Gastrocnemius medialis (tissue), 4 donors: ENCODE data around the gene AKR1C3. TPM values are rescaled to one million over a fixed set of nuclear protein-coding genes. Genes with fewer than 3 reads are reported as not detected.

Experiments
- ATAC-seq, 2 donors: fragments of 150-250 bp; one replicate each; pipeline ENCODE4 v1.9.1; 2016
- DNase-seq, 2 donors: peaks; one replicate each; pipeline ENCODE4 v3.0.0-alpha.2; 2019
- H3K27ac ChIP-seq, 4 donors: fragments of 200-600 bp; sonication (generic); 1 replicate in 1 of 4; 2 replicates in 3 of 4; pipeline ENCODE4 v1.5.1; 2016 to 2018; ENCODE audit warnings: mild to moderate bottlenecking in 2 of 4, moderate library complexity in 1 of 4
- H3K27me3 ChIP-seq, 3 donors: fragments of 200-600 bp; sonication (generic) in 2 of 3; 1 replicate in 1 of 3; 2 replicates in 2 of 3; pipeline versions ENCODE4 v1.5.1 to v1.6.0; 2016 to 2019; ENCODE audit warnings: mild to moderate bottlenecking in 1 of 3, moderate library complexity in 1 of 3
- H3K36me3 ChIP-seq, 2 donors: fragments of 200-600 bp; sonication (generic) in 1 of 2; one replicate each; pipeline ENCODE4 v1.5.1; 2017 to 2018
- H3K4me1 ChIP-seq, 2 donors: fragments of 200-600 bp; sonication (generic) in 1 of 2; one replicate each; pipeline ENCODE4 v1.5.1; 2016 to 2017; ENCODE audit warnings: mild to moderate bottlenecking in 2 of 2
- H3K4me3 ChIP-seq, 4 donors: fragments of 200-600 bp; sonication (generic) in 3 of 4; 1 replicate in 1 of 4; 2 replicates in 3 of 4; pipeline ENCODE4 v1.5.1; 2016 to 2019; ENCODE audit warnings: mild to moderate bottlenecking in 2 of 4
- H3K9me3 ChIP-seq, 3 donors: fragments of 200-600 bp; sonication (generic) in 2 of 3; 1 replicate in 1 of 3; 2 replicates in 2 of 3; pipeline ENCODE4 v1.5.1; 2016 to 2019
- POLR2A ChIP-seq, 2 donors: fragments of 450-650 bp; IDR thresholded peaks; one replicate each; pipeline ENCODE4 v1.6.1; 2017; ENCODE audit warnings: antibody characterized with exemption in 2 of 2, mild to moderate bottlenecking in 2 of 2, moderate library complexity in 2 of 2
- in situ Hi-C, 4 donors: fragments of 200-750 bp; cut with MboI; loops; one replicate each; pipeline versions ENCODE4 v1.15.0 to v1.8.0; 2017; ENCODE audit warnings: low sequenced_read_pairs in 4 of 4
- intact Hi-C: fragments of 100-400 bp; cut with DNase I; formaldehyde crosslinking; loops from one replicate; pipeline ENCODE4 v1.15.1; 2023; ENCODE audit warnings: low total_unique reads
- total RNA-seq, 4 donors: library from RNA; depleted of rRNA; stranded (reverse); fragments of >200 nt; gene quantifications; one replicate each; pipeline versions ENCODE4 v1.1.0 to v1.2.3, GENCODE V29; 2016
- TF ChIP-seq, protein P1 (sequence below), 5 experiments: fragments of 450-650 bp in 3 of 5; fragments of 200-600 bp in 2 of 5; sonication (generic) in 2 of 5; IDR thresholded peaks in 4 of 5; conservative IDR thresholded peaks in 1 of 5; 1 replicate in 4 of 5; 2 replicates in 1 of 5; pipeline ENCODE4 v1.5.1; 2016 to 2019; ENCODE audit warnings: antibody characterized with exemption in 5 of 5, mild to moderate bottlenecking in 3 of 5, moderate library complexity in 3 of 5

The AKR1C3 gene
- total RNA-seq, 4 donors from 2014 or later, result 48.3 to 293 (median 197) TPM

DNA sequence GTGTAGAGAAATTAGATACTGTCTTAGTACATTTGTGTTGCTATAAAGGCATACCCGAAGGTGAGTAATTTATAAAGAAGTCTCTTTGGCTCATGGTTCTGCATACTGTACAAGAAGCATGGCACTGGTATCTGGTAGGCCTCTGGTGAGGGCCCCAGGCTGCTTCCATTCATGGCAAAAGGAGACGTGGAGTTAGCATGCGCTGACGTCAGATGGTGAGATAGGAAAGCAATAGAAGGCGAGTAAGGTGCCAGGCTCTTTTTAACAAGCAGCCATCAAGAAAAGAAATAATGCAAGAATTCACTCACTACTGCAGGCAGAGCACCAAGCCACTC, 52.7 kb downstream of the AKR1C3 start:
- Histone ChIP-seq H3K27me3 (no peaks in the 10 kb centered on the region), H3K4me1 (no peaks in the 10 kb centered on the region), H3K9me3 (no peaks in the 10 kb centered on the region), H3K36me3 (no peaks in the 10 kb centered on the region), H3K27ac (no peak overlapping the region), H3K4me3 (no peak overlapping the region)
- TF ChIP-seq POLR2A (IDR thresholded peaks at IDR 0.05), result no peak
- TF ChIP-seq, protein P1, sequence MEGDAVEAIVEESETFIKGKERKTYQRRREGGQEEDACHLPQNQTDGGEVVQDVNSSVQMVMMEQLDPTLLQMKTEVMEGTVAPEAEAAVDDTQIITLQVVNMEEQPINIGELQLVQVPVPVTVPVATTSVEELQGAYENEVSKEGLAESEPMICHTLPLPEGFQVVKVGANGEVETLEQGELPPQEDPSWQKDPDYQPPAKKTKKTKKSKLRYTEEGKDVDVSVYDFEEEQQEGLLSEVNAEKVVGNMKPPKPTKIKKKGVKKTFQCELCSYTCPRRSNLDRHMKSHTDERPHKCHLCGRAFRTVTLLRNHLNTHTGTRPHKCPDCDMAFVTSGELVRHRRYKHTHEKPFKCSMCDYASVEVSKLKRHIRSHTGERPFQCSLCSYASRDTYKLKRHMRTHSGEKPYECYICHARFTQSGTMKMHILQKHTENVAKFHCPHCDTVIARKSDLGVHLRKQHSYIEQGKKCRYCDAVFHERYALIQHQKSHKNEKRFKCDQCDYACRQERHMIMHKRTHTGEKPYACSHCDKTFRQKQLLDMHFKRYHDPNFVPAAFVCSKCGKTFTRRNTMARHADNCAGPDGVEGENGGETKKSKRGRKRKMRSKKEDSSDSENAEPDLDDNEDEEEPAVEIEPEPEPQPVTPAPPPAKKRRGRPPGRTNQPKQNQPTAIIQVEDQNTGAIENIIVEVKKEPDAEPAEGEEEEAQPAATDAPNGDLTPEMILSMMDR (IDR thresholded peaks at IDR 0.05 in 4 of 5, conservative IDR thresholded peaks at IDR 0.05 in 1 of 5), result no peak
- no peak for ATAC-seq
- in situ Hi-C loops, result no loop called here
- DNase-seq, result no peak
- intact Hi-C loops, result no loop called here

DNA sequence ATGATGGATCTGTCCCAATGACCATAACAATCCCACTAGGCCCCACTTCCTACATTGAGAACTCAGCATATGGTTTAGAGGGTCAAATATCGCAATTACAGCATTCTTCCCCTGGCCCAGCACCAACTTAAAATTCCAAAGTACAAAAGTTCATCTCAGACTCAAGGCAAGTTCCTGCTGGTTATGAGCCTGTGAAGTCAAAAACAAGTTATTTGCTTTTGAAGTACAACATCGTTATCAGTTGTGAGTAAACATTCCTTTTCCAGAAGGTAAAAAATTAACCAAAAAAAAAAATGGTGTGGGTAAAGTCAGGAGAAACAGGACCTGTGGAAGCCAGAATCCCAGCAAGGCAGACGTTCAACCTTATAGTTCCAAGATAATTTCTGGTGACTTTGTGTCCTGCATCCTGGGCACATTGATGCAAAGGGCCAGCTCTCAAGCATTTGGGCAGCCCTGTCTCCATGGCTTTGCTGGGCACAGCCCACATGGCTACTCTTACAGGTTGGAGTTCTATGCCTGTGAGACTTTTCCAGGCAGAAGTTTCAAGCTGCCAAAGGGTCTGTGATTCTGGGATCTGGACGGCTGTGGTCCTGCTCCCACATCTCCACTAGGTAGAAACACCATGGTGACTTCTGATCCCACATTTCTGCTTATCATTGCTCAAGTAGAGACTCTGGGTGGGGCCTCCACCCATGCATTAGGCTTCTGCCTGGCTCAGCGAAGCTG, 53.2 kb downstream of the AKR1C3 start:
- no peak overlapping the region for H3K27ac ChIP-seq
- TF ChIP-seq, protein P1 (IDR thresholded peaks at IDR 0.05 in 4 of 5, conservative IDR thresholded peaks at IDR 0.05 in 1 of 5), result no peak
- no peak for TF ChIP-seq POLR2A (IDR thresholded peaks at IDR 0.05)
- DNase-seq (no peak), ATAC-seq (no peak)
- H3K9me3 ChIP-seq, result no peaks in the 10 kb centered on the region
- H3K4me1 ChIP-seq, result no peaks in the 10 kb centered on the region
- H3K27me3 ChIP-seq, result no peaks in the 10 kb centered on the region
- H3K36me3 ChIP-seq, result no peaks in the 10 kb centered on the region
- no peak overlapping the region for H3K4me3 ChIP-seq
- in situ Hi-C loops (no loop called here), intact Hi-C loops (no loop called here)

DNA sequence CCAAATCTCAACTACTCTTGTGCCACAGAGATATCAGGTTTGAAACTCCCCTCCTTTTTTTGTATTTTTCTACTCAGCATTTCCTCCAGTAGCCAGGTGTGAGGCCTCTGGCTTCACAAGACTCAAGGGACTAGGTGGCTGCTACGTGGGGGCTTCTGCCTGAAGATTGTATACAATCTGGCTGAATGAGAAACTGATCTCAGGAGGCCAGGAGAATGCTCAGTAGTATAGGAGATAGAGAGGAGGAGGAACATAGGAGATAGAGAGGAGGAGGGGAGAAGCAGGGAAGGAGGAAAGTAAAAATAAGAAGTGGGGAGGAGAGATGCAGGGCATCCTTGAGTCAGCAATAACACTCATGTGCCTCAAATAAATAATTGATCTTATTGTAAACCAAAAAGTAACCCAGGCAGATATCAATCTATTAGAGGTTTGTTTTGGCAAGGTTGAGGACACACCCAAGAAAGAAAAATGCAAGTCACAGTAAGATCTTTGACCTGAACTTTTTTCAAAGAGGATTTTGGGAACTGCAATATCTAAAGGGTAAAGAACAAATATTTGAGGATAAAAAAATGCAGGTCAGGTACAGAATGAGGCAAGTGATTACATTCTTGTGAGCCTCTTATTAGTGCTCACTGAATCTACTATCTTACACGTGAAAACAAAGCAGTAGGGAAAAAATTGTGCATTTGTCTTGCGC, 53.9 kb downstream of the AKR1C3 start:
- H3K4me3 ChIP-seq, result no peak overlapping the region
- H3K9me3 ChIP-seq, result no peaks in the 10 kb centered on the region
- intact Hi-C loops (no loop called here), in situ Hi-C loops (no loop called here)
- no peak for TF ChIP-seq POLR2A (IDR thresholded peaks at IDR 0.05)
- TF ChIP-seq, protein P1 (IDR thresholded peaks at IDR 0.05 in 4 of 5, conservative IDR thresholded peaks at IDR 0.05 in 1 of 5), result no peak
- DNase-seq, result no peak
- no peaks in the 10 kb centered on the region for H3K4me1 ChIP-seq
- H3K27ac ChIP-seq, result no peak overlapping the region
- no peak for ATAC-seq
- no peaks in the 10 kb centered on the region for H3K36me3 ChIP-seq
- no peaks in the 10 kb centered on the region for H3K27me3 ChIP-seq

DNA sequence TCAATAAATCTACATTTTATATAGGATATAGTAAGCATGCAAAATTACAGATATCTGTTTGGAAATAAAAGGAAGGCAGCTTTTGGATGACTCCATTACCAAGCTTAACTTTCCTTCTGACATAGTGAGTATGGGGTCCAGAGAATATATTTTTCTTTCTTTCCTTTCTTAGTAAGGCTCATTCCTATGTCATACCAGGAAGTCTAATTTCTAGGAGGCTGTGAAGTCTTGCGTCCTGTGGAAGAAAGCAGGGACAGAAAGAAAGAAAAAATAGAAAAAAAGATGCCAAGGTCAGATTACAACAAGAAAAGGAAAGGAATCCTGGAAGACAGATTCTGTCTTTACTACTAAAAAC, 54.4 kb downstream of the AKR1C3 start:
- in situ Hi-C loops, result no loop called here
- H3K4me3 ChIP-seq, result no peak overlapping the region
- H3K4me1 ChIP-seq, result no peaks in the 10 kb centered on the region
- ATAC-seq (no peak), DNase-seq (no peak)
- TF ChIP-seq POLR2A (IDR thresholded peaks at IDR 0.05), result no peak
- TF ChIP-seq, protein P1 (IDR thresholded peaks at IDR 0.05 in 4 of 5, conservative IDR thresholded peaks at IDR 0.05 in 1 of 5), result no peak
- H3K36me3 ChIP-seq, result no peaks in the 10 kb centered on the region
- no peak overlapping the region for H3K27ac ChIP-seq
- H3K9me3 ChIP-seq, result no peaks in the 10 kb centered on the region
- no peaks in the 10 kb centered on the region for H3K27me3 ChIP-seq
- intact Hi-C loops, result no loop called here
